Spinal cord (tissue), 10 donors: ENCODE measurements around the gene ARHGAP9. TPM values are rescaled to one million over a fixed set of nuclear protein-coding genes. Genes with fewer than 3 reads are reported as not detected.
A peak's percentile ranks its signal among the peaks of the same experiment; 100 is the strongest.

Experiments used
- DNase-seq, 6 donors: peaks; one replicate each; pipeline versions ENCODE4 v3.0.0 to v3.0.0-alpha.2; 2013 to 2015; ENCODE audit warnings: low spot score in 6 of 6, low read depth in 4 of 6
- H3K27ac ChIP-seq: one replicate; pipeline ENCODE4 v1.5.1; 2013; ENCODE audit warnings: low read depth, low read length, control low read depth
- H3K27me3 ChIP-seq: one replicate; pipeline ENCODE4 v1.6.1; 2013; ENCODE audit warnings: low read length; ENCODE audit not compliant: control insufficient read depth, insufficient read depth
- H3K36me3 ChIP-seq: one replicate; pipeline ENCODE4 v1.6.1; 2013; ENCODE audit warnings: low read length; ENCODE audit not compliant: control insufficient read depth, insufficient read depth
- H3K4me1 ChIP-seq: one replicate; pipeline ENCODE4 v1.6.1; 2013; ENCODE audit warnings: low read length; ENCODE audit not compliant: control insufficient read depth, insufficient read depth
- H3K4me3 ChIP-seq: one replicate; pipeline ENCODE4 v1.5.1; 2013; ENCODE audit warnings: low read depth, low read length, control low read depth
- H3K9me3 ChIP-seq: one replicate; pipeline ENCODE4 v1.6.1; 2013; ENCODE audit warnings: low read length; ENCODE audit not compliant: control insufficient read depth, insufficient read depth
- WGBS: methylation state at CpG from one replicate; pipeline ENCODE4 v1.1.5; 2013; ENCODE audit warnings: missing lambda C conversion rate; ENCODE audit not compliant: insufficient coverage; 5-methylcytosine and 5-hydroxymethylcytosine counted together
- polyA plus RNA-seq, 2 donors: library from polyadenylated mRNA; unstranded; fragments of 120-200 nt; gene quantifications; one replicate each; pipeline ENCODE4 v1.2.1, GENCODE V29; 2013; ENCODE audit not compliant: insufficient read length in 2 of 2
- total RNA-seq, 2 donors: library from RNA; depleted of rRNA in 1 of 2; stranded (reverse); fragments of 120-200 nt in 1 of 2; fragments of >200 nt in 1 of 2; gene quantifications; one replicate each; pipeline versions ENCODE4 v1.2.3 to v1.2.4, GENCODE V29; 2013 to 2014
- donor health status: healthy.

Gene ARHGAP9
- total and polyA plus RNA-seq, 4 donors, result 4.8 to 6.5 (median 5.3) TPM

GRCh38 chr12:57454213-57454565 is 25.5 kb downstream of the ARHGAP9 start:
- WGBS, result 85% methylated on average over 2 of the region's 2 CpGs
- H3K27ac ChIP-seq, result no peak overlapping the region
- H3K4me3 ChIP-seq, result no peak overlapping the region

GRCh38 chr12:57452937-57453509 is 26.6 kb downstream of the ARHGAP9 start:
- WGBS, result 0% methylated on average over 2 of the region's 7 CpGs
- no peak overlapping the region for H3K4me3 ChIP-seq
- peak in 3 of 6 donors; percentile 67 to 90 (median 82) for DNase-seq
- H3K4me1 ChIP-seq, result peaks cover 16% of the 10 kb centered on the region
- no peaks in the 10 kb centered on the region for H3K36me3 ChIP-seq
- H3K27ac ChIP-seq, result no peak overlapping the region
- no peaks in the 10 kb centered on the region for H3K9me3 ChIP-seq
- H3K27me3 ChIP-seq, result peaks cover 3% of the 10 kb centered on the region

More at GRCh38 chr12:57454213-57454565, 25.5 kb downstream of the ARHGAP9 start:
- H3K27me3 ChIP-seq, result peaks cover 3% of the 10 kb centered on the region
- no peak for DNase-seq
- no peaks in the 10 kb centered on the region for H3K9me3 ChIP-seq
- H3K4me1 ChIP-seq, result peaks cover 25% of the 10 kb centered on the region
- H3K36me3 ChIP-seq, result no peaks in the 10 kb centered on the region

GRCh38 chr12:57452181-57452936 is 27.3 kb downstream of the ARHGAP9 start:
- Histone ChIP-seq H3K27me3 (peaks cover 3% of the 10 kb centered on the region), H3K27ac (no peak overlapping the region), H3K4me3 (no peak overlapping the region), H3K9me3 (no peaks in the 10 kb centered on the region), H3K36me3 (no peaks in the 10 kb centered on the region), H3K4me1 (peaks cover 16% of the 10 kb centered on the region)
- DNase-seq, result peak in 1 of 6 donors; percentile 39
- WGBS, result 55% methylated on average over 4 of the region's 9 CpGs

- Histone ChIP-seq H3K27ac (no peak overlapping the region), H3K9me3 (no peaks in the 10 kb centered on the region), H3K4me1 (peaks cover 11% of the 10 kb centered on the region), H3K27me3 (peaks cover 3% of the 10 kb centered on the region), H3K36me3 (no peaks in the 10 kb centered on the region), H3K4me3 (no peak overlapping the region)
- DNase-seq, result no peak
- WGBS, result 83% methylated on average over 4 of the region's 6 CpGs
Observed at GRCh38 chr12:57451233-57451778, 28.4 kb downstream of the ARHGAP9 start.

- H3K27ac ChIP-seq, result no peak overlapping the region
- H3K4me3 ChIP-seq, result no peak overlapping the region
- no peak for DNase-seq
- no peaks in the 10 kb centered on the region for H3K36me3 ChIP-seq
- H3K4me1 ChIP-seq, result peaks cover 4% of the 10 kb centered on the region
- H3K9me3 ChIP-seq, result no peaks in the 10 kb centered on the region
- no peaks in the 10 kb centered on the region for H3K27me3 ChIP-seq
- WGBS, result 95% methylated on average over 2 of the region's 3 CpGs
Observed at GRCh38 chr12:57450057-57450456, 29.6 kb downstream of the ARHGAP9 start.

- no peaks in the 10 kb centered on the region for H3K27me3 ChIP-seq
- H3K4me3 ChIP-seq, result no peak overlapping the region
- no peaks in the 10 kb centered on the region for H3K36me3 ChIP-seq
- H3K4me1 ChIP-seq, result peaks cover 4% of the 10 kb centered on the region
- DNase-seq, result no peak
- H3K27ac ChIP-seq, result no peak overlapping the region
- H3K9me3 ChIP-seq, result no peaks in the 10 kb centered on the region
- 96% methylated on average over 7 of the region's 7 CpGs for WGBS
Observed at GRCh38 chr12:57449375-57449774, 30.3 kb downstream of the ARHGAP9 start.

GRCh38 chr12:57448669-57449068 is 31.0 kb downstream of the ARHGAP9 start:
- no peak overlapping the region for H3K4me3 ChIP-seq

GRCh38 chr12:57446292-57446960 is 33.2 kb downstream of the ARHGAP9 start:
- H3K4me3 ChIP-seq, result no peak overlapping the region
- 94% methylated on average over 4 of the region's 6 CpGs for WGBS
- no peaks in the 10 kb centered on the region for H3K36me3 ChIP-seq

More at GRCh38 chr12:57448669-57449068, 31.0 kb downstream of the ARHGAP9 start:
- Histone ChIP-seq H3K27me3 (no peaks in the 10 kb centered on the region), H3K36me3 (no peaks in the 10 kb centered on the region), H3K9me3 (no peaks in the 10 kb centered on the region), H3K27ac (no peak overlapping the region), H3K4me1 (peaks cover 4% of the 10 kb centered on the region)
- WGBS, result no CpG with 5 or more reads among the region's 2 CpGs
- no peak for DNase-seq

GRCh38 chr12:57444744-57445143 is 34.9 kb downstream of the ARHGAP9 start:
- Histone ChIP-seq H3K9me3 (no peaks in the 10 kb centered on the region), H3K36me3 (no peaks in the 10 kb centered on the region), H3K27me3 (no peaks in the 10 kb centered on the region), H3K4me3 (no peak overlapping the region), H3K4me1 (no peaks in the 10 kb centered on the region), H3K27ac (no peak overlapping the region)
- 76% methylated on average over 3 of the region's 5 CpGs for WGBS
- DNase-seq, result no peak

More at GRCh38 chr12:57446292-57446960, 33.2 kb downstream of the ARHGAP9 start:
- no peak for DNase-seq
- Histone ChIP-seq H3K4me1 (no peaks in the 10 kb centered on the region), H3K27ac (no peak overlapping the region), H3K27me3 (no peaks in the 10 kb centered on the region), H3K9me3 (no peaks in the 10 kb centered on the region)
